Gastroesophageal sphincter (tissue), 3 donors: ENCODE measurements around the gene REEP6.

ENCODE experiments used
- CTCF ChIP-seq, 4 experiments: fragments of 200-600 bp in 2 of 4; fragments of 450-650 bp in 2 of 4; sonication (generic) in 1 of 4; IDR thresholded peaks; one replicate each; pipeline ENCODE4 v1.5.1; 2017 to 2019; ENCODE audit warnings: antibody characterized with exemption in 4 of 4, mild to moderate bottlenecking in 2 of 4, moderate library complexity in 2 of 4
- EP300 ChIP-seq: sonication (generic); formaldehyde crosslinking; IDR thresholded peaks from one replicate; pipeline ENCODE4 v1.6.1; 2017; ENCODE audit warnings: antibody characterized with exemption, mild to moderate bottlenecking
- POLR2A ChIP-seq, 2 donors: fragments of 450-650 bp; IDR thresholded peaks; one replicate each; pipeline ENCODE4 v1.6.1; 2017; ENCODE audit warnings: antibody characterized with exemption in 2 of 2, mild to moderate bottlenecking in 2 of 2, moderate library complexity in 1 of 2

GRCh38 chr19:1465191-1466016 is 25.6 kb upstream of the REEP6 start:
- TF ChIP-seq CTCF (IDR thresholded peaks at IDR 0.05) (peak in 3 of 4 experiments; percentile 9 to 52 (median 14)), EP300 (no peak), POLR2A (IDR thresholded peaks at IDR 0.05) (no peak)
